HTERT RPE-1 (cell line): Measurements from ENCODE around the gene CACNG3.
"Not testable (repeated sequence)": the region's sequence is repeated elsewhere in the genome, so short reads cannot be mapped to it uniquely, and the experiment has no call there.

Experiments
- in situ Hi-C: fragments of 300-500 bp; cut with MboI; formaldehyde crosslinking; loops from 4 replicates; pipeline ENCODE4 v1.14.3; 2020; ENCODE audit warnings: low sequenced_read_pairs

The CACNG3 gene

GRCh38 chr16:24275413-24275812 lies 19.3 kb downstream of the CACNG3 start:
- in situ Hi-C loops: no loop called here

GRCh38 chr16:24279982-24280515 lies 23.9 kb downstream of the CACNG3 start:
- in situ Hi-C loops: no loop called here

GRCh38 chr16:24281466-24281865 lies 25.3 kb downstream of the CACNG3 start:
- in situ Hi-C loops: no loop called here

GRCh38 chr16:24282141-24282540 lies 26.0 kb downstream of the CACNG3 start:
- in situ Hi-C loops: no loop called here

GRCh38 chr16:24286741-24287405 lies 30.7 kb downstream of the CACNG3 start:
- in situ Hi-C loops: no loop called here

GRCh38 chr16:24288516-24288915 lies 32.4 kb downstream of the CACNG3 start:
- in situ Hi-C loops: no loop called here

GRCh38 chr16:24289166-24289700 lies 33.1 kb downstream of the CACNG3 start:
- in situ Hi-C loops: no loop called here

- in situ Hi-C loops: no loop called here
Measured at GRCh38 chr16:24291932-24292331, 35.8 kb downstream of the CACNG3 start.

- in situ Hi-C loops: no loop called here
Measured at GRCh38 chr16:24294131-24294530, 38.0 kb downstream of the CACNG3 start.

- in situ Hi-C loops: no loop called here
Measured at GRCh38 chr16:24297375-24297774, 41.2 kb downstream of the CACNG3 start.

GRCh38 chr16:24298548-24299167 lies 42.5 kb downstream of the CACNG3 start:
- in situ Hi-C loops: no loop called here

GRCh38 chr16:24300750-24301149 lies 44.6 kb downstream of the CACNG3 start:
- in situ Hi-C loops: not testable (repeated sequence)

GRCh38 chr16:24302636-24303035 lies 46.5 kb downstream of the CACNG3 start:
- in situ Hi-C loops: no loop called here

- in situ Hi-C loops: no loop called here
Measured at GRCh38 chr16:24308200-24308599, 52.1 kb downstream of the CACNG3 start.

GRCh38 chr16:24309258-24310142 lies 53.4 kb downstream of the CACNG3 start:
- in situ Hi-C loops: no loop called here

- in situ Hi-C loops: no loop called here
Measured at GRCh38 chr16:24315343-24315742, 59.2 kb downstream of the CACNG3 start.

- in situ Hi-C loops: no loop called here
Measured at GRCh38 chr16:24318680-24319079, 62.5 kb downstream of the CACNG3 start.

- in situ Hi-C loops: no loop called here
Measured at GRCh38 chr16:24319126-24319814, 63.1 kb downstream of the CACNG3 start.

GRCh38 chr16:24322106-24322505 lies 66.0 kb downstream of the CACNG3 start:
- in situ Hi-C loops: no loop called here

GRCh38 chr16:24324421-24324820 lies 68.3 kb downstream of the CACNG3 start:
- in situ Hi-C loops: no loop called here
